Liver (tissue), 9 donors: ENCODE results near the gene ESRP2. TPM values are rescaled to one million over a fixed set of nuclear protein-coding genes. Genes with fewer than 3 reads are reported as not detected.

Experiments
- DNase-seq: peaks from one replicate; pipeline ENCODE4 v3.0.0-alpha.2; 2017; ENCODE audit warnings: low spot score
- H3K27ac ChIP-seq, 2 donors: one replicate each; pipeline ENCODE4 v1.7.0; 2013; ENCODE audit warnings: inconsistent platforms in 2 of 2, low read length in 2 of 2, control low read depth in 1 of 2, low read depth in 1 of 2, mild to moderate bottlenecking in 1 of 2
- H3K27me3 ChIP-seq, 4 donors: one replicate each; pipeline versions ENCODE4 v1.6.1 to v1.7.0; 2013; ENCODE audit warnings: low read length in 3 of 4, inconsistent platforms in 1 of 4, mild to moderate bottlenecking in 1 of 4, moderate library complexity in 1 of 4; ENCODE audit not compliant: control insufficient read depth in 4 of 4, insufficient read depth in 4 of 4
- H3K36me3 ChIP-seq, 4 donors: one replicate each; pipeline versions ENCODE4 v1.6.1 to v1.7.0; 2013; ENCODE audit warnings: low read length in 3 of 4, mild to moderate bottlenecking in 3 of 4, low read depth in 1 of 4, moderate library complexity in 1 of 4; ENCODE audit not compliant: control insufficient read depth in 4 of 4, insufficient read depth in 3 of 4
- H3K4me1 ChIP-seq, 4 donors: one replicate each; pipeline versions ENCODE4 v1.6.1 to v1.7.0; 2013; ENCODE audit warnings: low read length in 3 of 4, mild to moderate bottlenecking in 3 of 4, moderate library complexity in 1 of 4; ENCODE audit not compliant: control insufficient read depth in 4 of 4, insufficient read depth in 4 of 4
- H3K4me3 ChIP-seq, 3 donors: one replicate each; pipeline versions ENCODE4 v1.6.1 to v1.7.0; 2013; ENCODE audit warnings: low read length in 3 of 3, control low read depth in 1 of 3, low read depth in 1 of 3, mild to moderate bottlenecking in 1 of 3
- H3K9ac ChIP-seq, 2 donors: one replicate each; pipeline ENCODE4 v1.7.0; 2013; ENCODE audit warnings: low read length in 2 of 2, mild to moderate bottlenecking in 2 of 2, moderate library complexity in 2 of 2, control low read depth in 1 of 2, low read depth in 1 of 2
- H3K9me3 ChIP-seq, 4 donors: one replicate each; pipeline versions ENCODE4 v1.6.1 to v1.7.0; 2013; ENCODE audit warnings: low read length in 3 of 4; ENCODE audit not compliant: control insufficient read depth in 4 of 4
- ATF3 ChIP-seq: IDR thresholded peaks from 2 replicates; pipeline ENCODE4 v1.6.1; 2016; ENCODE audit warnings: antibody characterized with exemption
- CTCF ChIP-seq: fragments of 150-350 bp; IDR thresholded peaks from 2 replicates; pipeline ENCODE4 v1.5.1; 2017; ENCODE audit warnings: improper control_type of control experiment, low read depth, low read length; ENCODE audit not compliant: missing input control
- EGR1 ChIP-seq, 2 donors: IDR thresholded peaks; 2 replicates each; pipeline ENCODE4 v1.6.1; 2016 to 2018; ENCODE audit warnings: antibody characterized with exemption in 2 of 2, low read depth in 2 of 2
- FOXA1 ChIP-seq: IDR thresholded peaks from 2 replicates; pipeline ENCODE4 v1.6.1; 2016; ENCODE audit warnings: antibody characterized with exemption
- FOXA2 ChIP-seq: IDR thresholded peaks from 2 replicates; pipeline ENCODE4 v1.6.1; 2016; ENCODE audit warnings: antibody characterized with exemption
- GABPA ChIP-seq, 2 donors: IDR thresholded peaks in 1 of 2; conservative IDR thresholded peaks in 1 of 2; 2 replicates each; pipeline ENCODE4 v1.6.1; 2016; ENCODE audit warnings: antibody characterized with exemption in 2 of 2, mild to moderate bottlenecking in 1 of 2, moderate library complexity in 1 of 2
- HNF4A ChIP-seq, 2 donors: conservative IDR thresholded peaks; 2 replicates each; pipeline ENCODE4 v1.6.1; 2016; ENCODE audit warnings: antibody characterized with exemption in 2 of 2, mild to moderate bottlenecking in 2 of 2
- HNF4G ChIP-seq: IDR thresholded peaks from 2 replicates; pipeline ENCODE4 v1.6.1; 2016; ENCODE audit warnings: antibody characterized with exemption
- JUND ChIP-seq, 2 donors: IDR thresholded peaks; 2 replicates each; pipeline ENCODE4 v1.6.1; 2016; ENCODE audit warnings: antibody characterized with exemption in 2 of 2
- MAX ChIP-seq: IDR thresholded peaks from 2 replicates; pipeline ENCODE4 v1.6.1; 2016; ENCODE audit warnings: antibody characterized with exemption
- NR2F2 ChIP-seq: IDR thresholded peaks from 2 replicates; pipeline ENCODE4 v1.6.1; 2016; ENCODE audit warnings: antibody characterized with exemption
- RAD21 ChIP-seq, 2 donors: IDR thresholded peaks; 2 replicates each; pipeline ENCODE4 v1.6.1; 2016; ENCODE audit warnings: antibody characterized with exemption in 2 of 2, mild to moderate bottlenecking in 2 of 2
- RXRA ChIP-seq, 2 donors: IDR thresholded peaks; 2 replicates each; pipeline ENCODE4 v1.6.1; 2017 to 2018; ENCODE audit warnings: antibody characterized with exemption in 2 of 2, mild to moderate bottlenecking in 1 of 2
- SP1 ChIP-seq: IDR thresholded peaks from 2 replicates; pipeline ENCODE4 v1.6.1; 2018; ENCODE audit warnings: antibody characterized with exemption, mild to moderate bottlenecking
- TAF1 ChIP-seq: conservative IDR thresholded peaks from 2 replicates; pipeline ENCODE4 v1.6.1; 2016; ENCODE audit warnings: antibody characterized with exemption, mild to moderate bottlenecking
- YY1 ChIP-seq: IDR thresholded peaks from 2 replicates; pipeline ENCODE4 v1.6.1; 2016; ENCODE audit warnings: antibody characterized with exemption, mild to moderate bottlenecking
- WGBS: extraction: QIAGEN DNeasy Blood & Tissue Kit; methylation state at CpG from one replicate; pipeline ENCODE4 v1.1.7; 2013; 5-methylcytosine and 5-hydroxymethylcytosine counted together
- polyA plus RNA-seq, 2 donors: library from polyadenylated mRNA; stranded (reverse) in 1 of 2; unstranded in 1 of 2; fragments of 200-250 nt in 1 of 2; fragments of >200 nt in 1 of 2; fragmentation: Nextera tagmentation in 1 of 2; extraction: Ambion mirVana in 1 of 2; gene quantifications; one replicate each; pipeline versions ENCODE4 v1.2.1 to v1.2.3, GENCODE V29; 2013 to 2015
- total RNA-seq, 2 donors: library from RNA; depleted of rRNA; stranded (reverse); fragments of >200 nt; gene quantifications; one replicate each; pipeline ENCODE4 v1.2.3, GENCODE V29; 2014
- TF ChIP-seq, protein P1 (sequence below): IDR thresholded peaks from 2 replicates; pipeline ENCODE4 v1.6.1; 2016; ENCODE audit warnings: antibody characterized with exemption, mild to moderate bottlenecking
- TF ChIP-seq, protein P2 (sequence below): IDR thresholded peaks from 2 replicates; pipeline ENCODE4 v1.6.1; 2016; ENCODE audit warnings: antibody characterized with exemption
- donor health status: healthy.
- donor health status: healthy.
- donor health status: healthy.
- donor health status: healthy.
- donor health status: healthy.

The ESRP2 gene
- total and polyA plus RNA-seq, 4 donors: 21.0 to 84.8 (median 45.7) TPM

DNA sequence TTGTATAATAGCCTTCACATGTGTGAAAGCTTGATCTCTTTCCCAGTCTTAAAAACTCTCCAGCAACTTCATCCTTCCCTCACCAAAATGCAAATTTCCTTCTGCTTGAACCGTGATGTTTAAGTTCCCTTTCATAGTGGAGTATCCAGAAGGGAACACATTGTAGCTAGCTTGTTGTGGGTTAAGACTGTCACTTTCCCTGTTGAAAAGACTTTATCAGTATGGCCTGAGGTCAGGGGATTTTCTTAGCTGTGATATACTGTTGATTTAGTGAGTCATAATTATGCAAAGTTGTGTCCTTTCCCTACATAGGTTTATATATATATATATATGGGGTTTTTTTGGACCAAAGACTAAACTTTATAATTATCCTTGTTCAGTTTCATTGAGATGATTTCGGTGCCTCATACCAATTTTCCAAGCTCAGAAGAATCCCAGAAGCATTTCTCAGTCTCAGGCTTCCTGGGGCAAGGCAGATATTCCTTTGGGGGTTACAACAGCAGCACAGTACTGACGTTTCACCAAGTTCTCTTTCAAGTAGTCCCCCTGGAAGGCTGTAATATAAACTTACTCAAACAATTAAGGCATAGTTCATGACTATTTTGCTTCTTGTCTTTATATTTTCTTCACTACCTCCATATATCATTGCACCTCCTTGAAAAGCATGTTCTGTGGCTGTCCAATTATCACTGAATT is 35.7 kb downstream of the ESRP2 start:
- H3K27ac ChIP-seq: no peak overlapping the region
- H3K4me3 ChIP-seq: no peak overlapping the region
- no peak overlapping the region for H3K9ac ChIP-seq
- no peak for TF ChIP-seq ATF3
- TF ChIP-seq SP1: no peak
- TF ChIP-seq RXRA (IDR thresholded peaks at IDR 0.05): no peak
- no peak for TF ChIP-seq YY1
- no peak for TF ChIP-seq NR2F2
- TF ChIP-seq TAF1: no peak
- no peaks in the 10 kb centered on the region for H3K4me1 ChIP-seq
- H3K9me3 ChIP-seq: no peaks in the 10 kb centered on the region
- peaks cover 0 to 2% (median under 1%) of the 10 kb centered on the region in 4 donors for H3K36me3 ChIP-seq
- 81% methylated on average over 3 of the region's 3 CpGs for WGBS
- no peaks in the 10 kb centered on the region for H3K27me3 ChIP-seq
- no peak for DNase-seq

- Histone ChIP-seq H3K9ac (no peak overlapping the region), H3K27ac (no peak overlapping the region), H3K4me3 (no peak overlapping the region), H3K4me1 (no peaks in the 10 kb centered on the region), H3K27me3 (no peaks in the 10 kb centered on the region), H3K9me3 (no peaks in the 10 kb centered on the region), H3K36me3 (peaks cover 3 to 13% (median 9%) of the 10 kb centered on the region in 4 donors)
- no peak for DNase-seq
- no peak for TF ChIP-seq TAF1
- 92% methylated on average over 2 of the region's 2 CpGs for WGBS
Measured at GRCh38 chr16:68197250-68197649, 38.7 kb downstream of the ESRP2 start.

GRCh38 chr16:68194251-68194650 is 41.7 kb downstream of the ESRP2 start:
- 95% methylated on average over 3 of the region's 3 CpGs for WGBS
- no peak overlapping the region for H3K4me3 ChIP-seq
- no peak overlapping the region for H3K9ac ChIP-seq
- no peaks in the 10 kb centered on the region for H3K27me3 ChIP-seq
- DNase-seq: no peak
- no peaks in the 10 kb centered on the region for H3K4me1 ChIP-seq
- no peaks in the 10 kb centered on the region for H3K9me3 ChIP-seq
- TF ChIP-seq HNF4G (no peak), HNF4A (conservative IDR thresholded peaks at IDR 0.05) (no peak), GABPA (IDR thresholded peaks at IDR 0.05 in 1 of 2, conservative IDR thresholded peaks at IDR 0.05 in 1 of 2) (no peak), RXRA (IDR thresholded peaks at IDR 0.05) (no peak), NR2F2 (no peak), JUND (IDR thresholded peaks at IDR 0.05) (no peak), MAX (no peak), TAF1 (no peak), YY1 (no peak), EGR1 (IDR thresholded peaks at IDR 0.05; ENCODE audit: low read depth in 2 of 2) (no peak), FOXA2 (no peak), ATF3 (no peak), CTCF (no peak), SP1 (no peak), FOXA1 (no peak), RAD21 (IDR thresholded peaks at IDR 0.05) (no peak)
- TF ChIP-seq, protein P1, sequence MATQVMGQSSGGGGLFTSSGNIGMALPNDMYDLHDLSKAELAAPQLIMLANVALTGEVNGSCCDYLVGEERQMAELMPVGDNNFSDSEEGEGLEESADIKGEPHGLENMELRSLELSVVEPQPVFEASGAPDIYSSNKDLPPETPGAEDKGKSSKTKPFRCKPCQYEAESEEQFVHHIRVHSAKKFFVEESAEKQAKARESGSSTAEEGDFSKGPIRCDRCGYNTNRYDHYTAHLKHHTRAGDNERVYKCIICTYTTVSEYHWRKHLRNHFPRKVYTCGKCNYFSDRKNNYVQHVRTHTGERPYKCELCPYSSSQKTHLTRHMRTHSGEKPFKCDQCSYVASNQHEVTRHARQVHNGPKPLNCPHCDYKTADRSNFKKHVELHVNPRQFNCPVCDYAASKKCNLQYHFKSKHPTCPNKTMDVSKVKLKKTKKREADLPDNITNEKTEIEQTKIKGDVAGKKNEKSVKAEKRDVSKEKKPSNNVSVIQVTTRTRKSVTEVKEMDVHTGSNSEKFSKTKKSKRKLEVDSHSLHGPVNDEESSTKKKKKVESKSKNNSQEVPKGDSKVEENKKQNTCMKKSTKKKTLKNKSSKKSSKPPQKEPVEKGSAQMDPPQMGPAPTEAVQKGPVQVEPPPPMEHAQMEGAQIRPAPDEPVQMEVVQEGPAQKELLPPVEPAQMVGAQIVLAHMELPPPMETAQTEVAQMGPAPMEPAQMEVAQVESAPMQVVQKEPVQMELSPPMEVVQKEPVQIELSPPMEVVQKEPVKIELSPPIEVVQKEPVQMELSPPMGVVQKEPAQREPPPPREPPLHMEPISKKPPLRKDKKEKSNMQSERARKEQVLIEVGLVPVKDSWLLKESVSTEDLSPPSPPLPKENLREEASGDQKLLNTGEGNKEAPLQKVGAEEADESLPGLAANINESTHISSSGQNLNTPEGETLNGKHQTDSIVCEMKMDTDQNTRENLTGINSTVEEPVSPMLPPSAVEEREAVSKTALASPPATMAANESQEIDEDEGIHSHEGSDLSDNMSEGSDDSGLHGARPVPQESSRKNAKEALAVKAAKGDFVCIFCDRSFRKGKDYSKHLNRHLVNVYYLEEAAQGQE: no peak
- TF ChIP-seq, protein P2, sequence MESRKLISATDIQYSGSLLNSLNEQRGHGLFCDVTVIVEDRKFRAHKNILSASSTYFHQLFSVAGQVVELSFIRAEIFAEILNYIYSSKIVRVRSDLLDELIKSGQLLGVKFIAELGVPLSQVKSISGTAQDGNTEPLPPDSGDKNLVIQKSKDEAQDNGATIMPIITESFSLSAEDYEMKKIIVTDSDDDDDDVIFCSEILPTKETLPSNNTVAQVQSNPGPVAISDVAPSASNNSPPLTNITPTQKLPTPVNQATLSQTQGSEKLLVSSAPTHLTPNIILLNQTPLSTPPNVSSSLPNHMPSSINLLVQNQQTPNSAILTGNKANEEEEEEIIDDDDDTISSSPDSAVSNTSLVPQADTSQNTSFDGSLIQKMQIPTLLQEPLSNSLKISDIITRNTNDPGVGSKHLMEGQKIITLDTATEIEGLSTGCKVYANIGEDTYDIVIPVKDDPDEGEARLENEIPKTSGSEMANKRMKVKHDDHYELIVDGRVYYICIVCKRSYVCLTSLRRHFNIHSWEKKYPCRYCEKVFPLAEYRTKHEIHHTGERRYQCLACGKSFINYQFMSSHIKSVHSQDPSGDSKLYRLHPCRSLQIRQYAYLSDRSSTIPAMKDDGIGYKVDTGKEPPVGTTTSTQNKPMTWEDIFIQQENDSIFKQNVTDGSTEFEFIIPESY: no peak
- peaks cover 1 to 33% (median 26%) of the 10 kb centered on the region in 4 donors for H3K36me3 ChIP-seq
- H3K27ac ChIP-seq: no peak overlapping the region
